ENCODE results near the gene SLC5A2.

DNA sequence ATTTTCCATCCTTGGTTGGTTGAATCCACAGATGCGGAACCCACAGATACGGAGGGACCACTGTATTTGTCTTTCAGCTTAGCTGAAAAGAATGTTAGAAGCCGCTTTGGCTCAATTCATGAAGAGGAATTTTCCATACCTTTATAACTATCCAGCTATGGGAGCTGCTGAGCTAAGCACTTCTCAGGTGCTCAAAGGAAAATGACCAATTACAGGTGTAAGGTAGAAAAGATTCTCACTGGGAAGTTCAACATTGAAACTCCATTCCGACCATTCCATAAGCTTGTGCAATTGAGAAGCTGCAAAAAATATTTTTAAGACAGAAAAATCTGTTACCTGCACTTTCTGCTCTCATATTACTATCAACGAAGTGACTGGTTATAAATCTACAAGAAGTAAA, 47.5 kb downstream of the SLC5A2 start:
- TF ChIP-seq, protein P1, sequence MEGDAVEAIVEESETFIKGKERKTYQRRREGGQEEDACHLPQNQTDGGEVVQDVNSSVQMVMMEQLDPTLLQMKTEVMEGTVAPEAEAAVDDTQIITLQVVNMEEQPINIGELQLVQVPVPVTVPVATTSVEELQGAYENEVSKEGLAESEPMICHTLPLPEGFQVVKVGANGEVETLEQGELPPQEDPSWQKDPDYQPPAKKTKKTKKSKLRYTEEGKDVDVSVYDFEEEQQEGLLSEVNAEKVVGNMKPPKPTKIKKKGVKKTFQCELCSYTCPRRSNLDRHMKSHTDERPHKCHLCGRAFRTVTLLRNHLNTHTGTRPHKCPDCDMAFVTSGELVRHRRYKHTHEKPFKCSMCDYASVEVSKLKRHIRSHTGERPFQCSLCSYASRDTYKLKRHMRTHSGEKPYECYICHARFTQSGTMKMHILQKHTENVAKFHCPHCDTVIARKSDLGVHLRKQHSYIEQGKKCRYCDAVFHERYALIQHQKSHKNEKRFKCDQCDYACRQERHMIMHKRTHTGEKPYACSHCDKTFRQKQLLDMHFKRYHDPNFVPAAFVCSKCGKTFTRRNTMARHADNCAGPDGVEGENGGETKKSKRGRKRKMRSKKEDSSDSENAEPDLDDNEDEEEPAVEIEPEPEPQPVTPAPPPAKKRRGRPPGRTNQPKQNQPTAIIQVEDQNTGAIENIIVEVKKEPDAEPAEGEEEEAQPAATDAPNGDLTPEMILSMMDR (IDR thresholded peaks at IDR 0.05; ENCODE audit: low read depth, low read length, poor library complexity, severe bottlenecking), result no peak
- no peak for TF ChIP-seq EZH2phosphoT487 (IDR thresholded peaks at IDR 0.05; ENCODE audit: borderline replicate concordance, low read length)
